Activated CD4-positive, alpha-beta T cell treated with anti-CD3 and anti-CD28 coated beads, Interleukin-2, amount 10 ng/mL, durations not matched to agents 7 days and 5 days (primary cell): ENCODE measurements around the gene DDX54. TPM values are rescaled to one million over a fixed set of nuclear protein-coding genes. Genes with fewer than 3 reads are reported as not detected.
"Not testable (repeated sequence)": the region's sequence is repeated elsewhere in the genome, so short reads cannot be mapped to it uniquely, and the experiment has no call there.

Source experiments
- CTCF ChIA-PET: fragments of 350-600 bp; sonication (Branson Sonifier 250); formaldehyde crosslinking; loops from one replicate; lab custom pipeline; 2021; ENCODE audit warnings: antibody characterized with exemption; lab: Charles Lee
- POLR2A ChIA-PET: fragments of 350-600 bp; sonication (Branson Sonifier 250); formaldehyde crosslinking; loops from one replicate; lab custom pipeline; 2021; ENCODE audit warnings: antibody characterized with exemption; lab: Charles Lee
- DNase-seq: peaks from one replicate; pipeline ENCODE4 v3.0.0-alpha.2; 2020
- H3K27ac Mint-ChIP-seq: one replicate; pipeline ENCODE4 v1.8.0; 2021; ENCODE audit warnings: mild to moderate bottlenecking, moderate library complexity, mixed read lengths
- H3K27me3 Mint-ChIP-seq: one replicate; pipeline ENCODE4 v1.8.0; 2021; ENCODE audit warnings: mixed read lengths
- H3K36me3 Mint-ChIP-seq: one replicate; pipeline ENCODE4 v1.8.0; 2021; ENCODE audit warnings: low read depth, mixed read lengths
- H3K4me1 Mint-ChIP-seq: one replicate; pipeline ENCODE4 v1.8.0; 2021; ENCODE audit warnings: mixed read lengths
- H3K4me3 Mint-ChIP-seq: one replicate; pipeline ENCODE4 v1.8.0; 2021; ENCODE audit warnings: mild to moderate bottlenecking, moderate library complexity, mixed read lengths
- H3K9me3 Mint-ChIP-seq: one replicate; pipeline ENCODE4 v1.8.0; 2021; ENCODE audit warnings: mixed read lengths
- total RNA-seq, 2 experiments: library from RNA; stranded (reverse); gene quantifications; one replicate each; pipeline ENCODE4 v1.2.3, GENCODE V29; 2021

The DDX54 gene
- total RNA-seq, 2 experiments from 2014 or later = 65.6 to 72.0 TPM

- Mint-ChIP-seq H3K4me1 (peaks cover 29% of the 10 kb centered on the region), H3K27me3 (peaks cover 18% of the 10 kb centered on the region), H3K27ac (peak overlapping the region; percentile 83), H3K36me3 (peaks cover 8% of the 10 kb centered on the region), H3K4me3 (peak overlapping the region; percentile 69), H3K9me3 (no peaks in the 10 kb centered on the region)
- POLR2A ChIA-PET = interaction anchor here (0.6 kb wide), 1 partner anchor 8 kb away, joined by 6 read pairs; no protein-coding TSS in a partner anchor
- CTCF ChIA-PET = interaction anchor here (0.5 to 3.5 kb wide), 13 partner anchors 10 to 159 kb away, joined by 3 to 22 read pairs (median 4); partner anchors contain the start of genes RASAL1 and TPCN1
- DNase-seq = peak; percentile 68
Observed at GRCh38 chr12:113152835-113153814, 32.2 kb downstream of the DDX54 start.

- DNase-seq = no peak
- POLR2A ChIA-PET = no interaction called here
- peak overlapping the region; percentile 69 for H3K4me3 Mint-ChIP-seq
- H3K36me3 Mint-ChIP-seq = peaks cover 3% of the 10 kb centered on the region
- no peak overlapping the region for H3K27ac Mint-ChIP-seq
- H3K4me1 Mint-ChIP-seq = peaks cover 29% of the 10 kb centered on the region
- H3K9me3 Mint-ChIP-seq = no peaks in the 10 kb centered on the region
- peaks cover 21% of the 10 kb centered on the region for H3K27me3 Mint-ChIP-seq
- CTCF ChIA-PET = interaction anchor here (0.5 to 2.1 kb wide), 13 partner anchors 11 to 151 kb away, joined by 3 to 13 read pairs (median 3); partner anchors contain the start of gene TPCN1
Observed at GRCh38 chr12:113152196-113152834, 33.0 kb downstream of the DDX54 start.

GRCh38 chr12:113151655-113152054 is 33.6 kb downstream of the DDX54 start:
- H3K27me3 Mint-ChIP-seq = peaks cover 25% of the 10 kb centered on the region
- DNase-seq = no peak
- H3K4me3 Mint-ChIP-seq = peak overlapping the region; percentile 69
- ChIA-PET CTCF (interaction anchor here (0.6 to 1.1 kb wide), 2 partner anchors 21 to 151 kb away, joined by 3 read pairs; no protein-coding TSS in a partner anchor), POLR2A (no interaction called here)
- peaks cover 29% of the 10 kb centered on the region for H3K4me1 Mint-ChIP-seq
- H3K27ac Mint-ChIP-seq = no peak overlapping the region
- H3K36me3 Mint-ChIP-seq = no peaks in the 10 kb centered on the region
- no peaks in the 10 kb centered on the region for H3K9me3 Mint-ChIP-seq

GRCh38 chr12:113149361-113150150 is 35.7 kb downstream of the DDX54 start, which contains the start of gene CFAP73:
Gene CFAP73 (plus strand): TSS chr12:113149724. CDS start chr12:113149858, 134 bp downstream.
- no peaks in the 10 kb centered on the region for H3K9me3 Mint-ChIP-seq
- POLR2A ChIA-PET = no interaction called here
- peak within 1 kb of the TSS; percentile 16 for H3K27ac Mint-ChIP-seq

GRCh38 chr12:113146999-113147398 is 38.3 kb downstream of the DDX54 start:
- Mint-ChIP-seq H3K27me3 (peaks cover 12% of the 10 kb centered on the region), H3K27ac (no peak overlapping the region), H3K4me1 (peaks cover 1% of the 10 kb centered on the region), H3K4me3 (no peak overlapping the region), H3K36me3 (no peaks in the 10 kb centered on the region), H3K9me3 (no peaks in the 10 kb centered on the region)
- ChIA-PET POLR2A (no interaction called here), CTCF (no interaction called here)
- DNase-seq = no peak

More at GRCh38 chr12:113149361-113150150, 35.7 kb downstream of the DDX54 start, which contains the start of gene CFAP73:
- H3K36me3 Mint-ChIP-seq = no peaks in the 10 kb centered on the region
- no peak within 1 kb of the TSS for H3K4me3 Mint-ChIP-seq
- H3K4me1 Mint-ChIP-seq = peaks cover 18% of the 10 kb centered on the region
- DNase-seq = no peak
- H3K27me3 Mint-ChIP-seq = peaks cover 22% of the 10 kb centered on the region
- CTCF ChIA-PET = interaction anchor here (1.2 to 1.3 kb wide), 2 partner anchors 13 to 157 kb away, joined by 3 to 4 read pairs; no protein-coding TSS in a partner anchor

GRCh38 chr12:113145720-113146551 is 39.3 kb downstream of the DDX54 start:
- no peak for DNase-seq
- Mint-ChIP-seq H3K4me1 (no peaks in the 10 kb centered on the region), H3K4me3 (no peak overlapping the region), H3K9me3 (no peaks in the 10 kb centered on the region), H3K27ac (no peak overlapping the region), H3K36me3 (no peaks in the 10 kb centered on the region), H3K27me3 (peaks cover 9% of the 10 kb centered on the region)
- ChIA-PET POLR2A (interaction anchor here (0.6 kb wide), 1 partner anchor 22 kb away, joined by 4 read pairs; no protein-coding TSS in a partner anchor), CTCF (no interaction called here)

GRCh38 chr12:113144806-113145205 is 40.5 kb downstream of the DDX54 start:
- Mint-ChIP-seq H3K4me3 (no peak overlapping the region), H3K27ac (no peak overlapping the region), H3K9me3 (no peaks in the 10 kb centered on the region), H3K36me3 (no peaks in the 10 kb centered on the region), H3K27me3 (peaks cover 7% of the 10 kb centered on the region), H3K4me1 (peaks cover 1% of the 10 kb centered on the region)
- DNase-seq = no peak
- ChIA-PET POLR2A (no interaction called here), CTCF (interaction anchor here (0.6 to 1.0 kb wide), 2 partner anchors 30 to 37 kb away, joined by 3 read pairs; no protein-coding TSS in a partner anchor)

GRCh38 chr12:113143959-113144358 is 41.3 kb downstream of the DDX54 start:
- Mint-ChIP-seq H3K27me3 (peaks cover 6% of the 10 kb centered on the region), H3K4me1 (peaks cover 1% of the 10 kb centered on the region), H3K27ac (no peak overlapping the region), H3K36me3 (no peaks in the 10 kb centered on the region), H3K4me3 (no peak overlapping the region), H3K9me3 (no peaks in the 10 kb centered on the region)
- POLR2A ChIA-PET = no interaction called here
- DNase-seq = no peak
- CTCF ChIA-PET = no interaction called here

GRCh38 chr12:113142886-113143332 is 42.4 kb downstream of the DDX54 start:
- H3K27ac Mint-ChIP-seq = no peak overlapping the region
- H3K9me3 Mint-ChIP-seq = no peaks in the 10 kb centered on the region
- no peak for DNase-seq
- H3K27me3 Mint-ChIP-seq = peaks cover 6% of the 10 kb centered on the region
- peaks cover 1% of the 10 kb centered on the region for H3K4me1 Mint-ChIP-seq
- CTCF ChIA-PET = interaction anchor here (0.6 kb wide), 1 partner anchor 482 kb away, joined by 4 read pairs; no protein-coding TSS in a partner anchor
- H3K36me3 Mint-ChIP-seq = no peaks in the 10 kb centered on the region
- H3K4me3 Mint-ChIP-seq = no peak overlapping the region
- POLR2A ChIA-PET = no interaction called here

- POLR2A ChIA-PET = no interaction called here
- Mint-ChIP-seq H3K4me3 (no peak overlapping the region), H3K27ac (no peak overlapping the region), H3K9me3 (no peaks in the 10 kb centered on the region), H3K36me3 (no peaks in the 10 kb centered on the region), H3K4me1 (peaks cover 1% of the 10 kb centered on the region), H3K27me3 (peaks cover 4% of the 10 kb centered on the region)
- CTCF ChIA-PET = interaction anchor here (0.6 kb wide), 1 partner anchor 482 kb away, joined by 4 read pairs; no protein-coding TSS in a partner anchor
- no peak for DNase-seq
Observed at GRCh38 chr12:113142173-113142885, 42.9 kb downstream of the DDX54 start.

- H3K4me3 Mint-ChIP-seq, CTCF ChIA-PET, H3K36me3 Mint-ChIP-seq, H3K27ac Mint-ChIP-seq, H3K4me1 Mint-ChIP-seq, POLR2A ChIA-PET, H3K27me3 Mint-ChIP-seq, DNase-seq, H3K9me3 Mint-ChIP-seq: not testable (repeated sequence)
Observed at GRCh38 chr12:113141716-113142115, 43.6 kb downstream of the DDX54 start.
